NCI-H82 treated with DMSO at 0.1 percent for 48 hours (cell line): ENCODE measurements around the gene FKBP7.
"Not testable (repeated sequence)": the region's sequence is repeated elsewhere in the genome, so short reads cannot be mapped to it uniquely, and the experiment has no call there.

Source experiments
- DNase-seq: peaks from one replicate; lab custom pipeline; 2025; ENCODE audit not compliant: unreplicated experiment; lab: John Stamatoyannopoulos, UW

FKBP7 gene

DNA sequence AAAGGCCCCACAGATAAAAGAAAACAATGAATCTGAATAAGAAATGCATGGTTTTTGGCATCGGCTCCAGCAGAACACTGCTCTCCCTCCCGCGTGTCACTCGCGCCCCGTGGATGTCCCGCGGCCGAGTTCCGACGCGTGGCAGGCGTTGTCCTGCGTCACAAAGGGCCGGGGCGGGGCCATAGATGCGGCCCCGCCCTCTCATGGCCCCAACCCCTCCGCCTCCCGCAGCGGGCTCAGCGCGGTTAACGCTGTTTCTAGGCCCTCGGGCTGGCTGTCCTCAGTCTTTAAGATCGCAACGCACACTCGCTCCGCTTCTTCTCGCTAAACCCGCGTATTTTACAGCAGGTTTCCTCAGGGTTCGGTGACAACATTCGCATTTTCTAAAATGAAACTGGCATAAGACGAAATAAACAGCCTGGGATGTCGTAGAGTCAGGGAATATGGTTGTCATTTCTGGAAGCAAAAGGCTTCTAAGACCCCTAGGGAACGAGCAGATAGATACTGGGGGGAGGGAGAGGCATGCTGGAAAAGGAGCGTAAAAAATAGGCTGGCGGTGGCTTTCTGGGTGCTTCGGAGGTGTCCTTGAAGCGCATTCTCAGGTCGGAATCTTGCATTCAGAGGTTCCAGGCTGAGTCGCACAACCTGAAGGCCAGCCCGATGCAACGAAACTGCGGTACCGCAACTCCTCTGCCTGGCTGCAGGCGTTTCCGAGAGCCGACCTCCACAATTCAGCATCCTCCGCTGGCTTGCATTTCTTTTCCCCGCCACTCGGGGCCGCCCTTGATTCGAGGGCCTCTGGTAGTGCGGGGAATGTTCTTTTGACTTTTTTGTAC, at the start of gene FKBP7:
FKBP7 (minus strand) TSS at position 162 of the 836 bp plus-strand sequence; CDS start at position 61, 101 bp downstream.
- peak; percentile 70 for DNase-seq

DNA sequence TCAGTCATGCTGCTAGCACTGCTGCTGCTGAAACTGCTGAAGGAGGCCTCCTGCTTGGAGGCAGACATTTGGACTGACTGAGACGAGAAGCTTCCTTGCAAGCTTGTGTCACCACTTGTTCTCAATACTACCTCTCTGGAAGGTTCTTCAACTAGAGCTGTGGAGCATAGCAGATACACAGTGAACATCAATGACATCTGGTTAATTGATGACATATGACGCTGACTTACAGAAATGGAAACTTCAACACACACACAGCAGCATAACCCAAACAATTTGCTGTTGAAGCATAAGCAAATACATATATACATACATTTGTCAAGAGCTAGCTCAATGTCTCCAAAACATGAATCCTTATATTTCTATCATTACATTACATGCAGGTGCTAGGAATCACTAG, 49.2 kb upstream of the FKBP7 start:
- no peak for DNase-seq

GRCh38 chr2:178526256-178526655, 47.9 kb upstream of the FKBP7 start:
- no peak for DNase-seq

DNA sequence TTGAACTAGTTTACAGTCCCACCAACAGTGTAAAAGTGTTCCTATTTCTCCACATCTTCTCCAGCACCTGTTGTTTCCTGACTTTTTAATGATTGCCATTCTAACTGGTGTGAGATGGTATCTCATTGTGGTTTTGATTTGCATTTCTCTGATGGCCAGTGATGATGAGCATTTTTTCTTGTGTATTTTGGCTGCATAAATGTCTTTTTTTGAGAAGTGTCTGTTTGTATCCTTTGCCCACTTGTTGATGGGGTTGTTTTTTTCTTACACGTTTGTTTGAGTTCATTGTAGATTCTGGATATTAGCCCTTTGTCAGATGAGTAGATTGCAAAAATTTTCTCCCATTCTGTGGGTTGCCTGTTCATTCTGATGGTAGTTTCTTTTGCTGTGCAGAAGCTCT, 47.1 kb upstream of the FKBP7 start:
- DNase-seq: not testable (repeated sequence)

- not testable (repeated sequence) for DNase-seq
These were observed 46.6 kb upstream of the FKBP7 start for GRCh38 chr2:178525010-178525409.

DNA sequence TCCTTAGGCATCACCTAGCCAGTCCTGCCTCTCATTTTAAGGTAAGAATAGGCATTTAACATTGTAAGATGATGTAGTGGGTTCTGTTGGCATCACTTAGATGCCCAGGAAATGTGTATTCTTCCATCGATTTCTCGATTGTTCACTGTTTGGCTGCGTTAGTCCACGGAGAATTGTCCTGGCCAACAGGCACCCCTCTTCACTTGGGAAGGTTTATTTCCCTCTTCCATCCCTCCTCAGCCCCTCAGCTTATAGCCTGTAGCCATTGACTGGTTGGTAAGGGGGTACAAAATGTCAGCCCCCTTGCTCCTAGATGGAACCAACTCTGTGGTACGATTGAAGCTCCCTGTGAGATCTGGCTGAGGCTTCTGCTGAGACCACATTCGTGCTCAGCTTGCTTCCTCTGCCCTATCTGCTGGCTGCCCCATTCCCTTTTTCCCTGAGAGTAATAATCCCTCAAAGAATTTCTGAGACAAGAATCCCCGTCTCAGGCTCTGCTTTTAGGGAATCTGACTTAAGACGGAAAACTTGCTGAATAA, 45.3 kb upstream of the FKBP7 start:
- no peak for DNase-seq

GRCh38 chr2:178522950-178523595, 44.7 kb upstream of the FKBP7 start:
- DNase-seq: no peak

GRCh38 chr2:178521304-178522150, 43.1 kb upstream of the FKBP7 start:
- no peak for DNase-seq

DNA sequence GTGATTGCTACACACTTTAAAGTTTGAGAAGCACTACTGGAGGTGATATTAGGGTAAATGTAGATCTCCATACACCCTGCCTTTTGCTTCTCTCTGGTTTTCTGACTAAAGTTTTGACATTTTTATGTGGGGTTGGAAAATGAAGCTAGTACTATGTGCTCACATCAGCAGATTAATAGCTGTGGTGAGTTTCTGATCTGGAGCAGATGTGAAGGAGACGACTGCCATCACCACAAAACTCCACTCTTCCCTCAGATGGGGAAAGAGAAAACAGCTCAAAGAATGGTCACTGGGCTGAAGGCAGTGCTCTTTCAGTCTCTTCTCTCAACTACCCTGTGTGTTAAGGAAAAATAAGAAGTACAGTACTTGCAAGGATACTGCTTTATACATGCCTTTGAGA, 39.1 kb upstream of the FKBP7 start:
- no peak for DNase-seq

- no peak for DNase-seq
These were observed 36.3 kb upstream of the FKBP7 start for GRCh38 chr2:178514664-178515063.

DNA sequence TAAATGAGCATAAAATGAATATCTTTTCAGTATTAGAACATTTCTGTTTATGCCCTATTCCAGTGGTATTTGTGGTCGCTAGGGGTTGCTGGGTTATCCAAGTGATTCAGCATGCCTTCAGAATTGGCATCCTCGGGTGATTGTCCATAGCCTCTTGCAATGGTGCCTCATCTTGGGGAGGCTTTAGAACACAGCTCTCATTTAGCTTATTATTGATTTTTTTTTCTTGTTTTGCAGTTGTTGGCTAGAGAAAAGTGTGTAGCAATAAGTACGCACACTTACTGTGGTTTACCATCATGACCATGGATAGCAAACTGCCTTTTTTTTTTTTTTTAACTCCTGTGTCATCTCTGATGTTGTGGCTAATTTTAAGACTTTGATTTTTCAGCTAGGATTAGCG, 35.5 kb upstream of the FKBP7 start:
- no peak for DNase-seq

DNA sequence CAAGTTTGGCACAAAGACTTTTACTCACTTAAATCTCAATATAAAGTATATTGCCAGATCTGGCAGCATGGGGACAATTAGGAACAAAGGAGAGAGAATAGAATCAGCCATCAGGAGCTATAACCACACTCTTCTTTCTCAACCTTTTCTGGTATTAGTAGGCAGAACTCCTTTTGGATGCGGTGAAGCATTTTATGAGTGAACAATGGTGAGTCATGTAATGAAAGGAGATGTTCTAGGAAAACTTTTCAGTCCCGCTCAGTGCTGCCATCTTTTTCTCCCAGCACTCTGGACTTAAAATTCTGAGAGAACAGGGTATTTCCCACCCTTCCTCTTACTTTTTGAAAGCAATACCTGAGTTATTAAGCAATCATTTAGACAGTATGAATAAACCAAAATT, 34.1 kb upstream of the FKBP7 start:
- no peak for DNase-seq

- DNase-seq: no peak
These were observed 32.0 kb upstream of the FKBP7 start for GRCh38 chr2:178510384-178510783.

GRCh38 chr2:178508646-178509045, 30.2 kb upstream of the FKBP7 start:
- DNase-seq: no peak

DNA sequence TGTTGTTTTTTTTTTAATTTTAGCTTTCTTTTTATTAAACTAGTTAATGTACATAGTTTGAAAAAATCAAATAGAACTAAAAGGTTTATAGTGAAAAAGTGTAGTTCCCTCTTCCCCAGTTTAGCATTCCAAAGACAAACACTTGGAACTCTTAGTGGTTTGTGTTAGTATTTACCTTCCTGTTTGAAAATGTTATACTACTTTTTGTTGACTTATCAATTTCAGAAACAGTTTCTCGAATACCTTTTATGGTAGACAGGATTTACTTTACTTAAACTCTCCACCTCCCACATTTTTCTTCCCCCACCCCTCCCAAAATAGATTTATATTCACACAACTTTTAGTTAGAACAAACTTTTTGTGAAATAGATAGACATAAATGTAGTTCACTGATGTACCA, 28.5 kb upstream of the FKBP7 start:
- DNase-seq: no peak

GRCh38 chr2:178506524-178506923, 28.1 kb upstream of the FKBP7 start:
- no peak for DNase-seq

DNA sequence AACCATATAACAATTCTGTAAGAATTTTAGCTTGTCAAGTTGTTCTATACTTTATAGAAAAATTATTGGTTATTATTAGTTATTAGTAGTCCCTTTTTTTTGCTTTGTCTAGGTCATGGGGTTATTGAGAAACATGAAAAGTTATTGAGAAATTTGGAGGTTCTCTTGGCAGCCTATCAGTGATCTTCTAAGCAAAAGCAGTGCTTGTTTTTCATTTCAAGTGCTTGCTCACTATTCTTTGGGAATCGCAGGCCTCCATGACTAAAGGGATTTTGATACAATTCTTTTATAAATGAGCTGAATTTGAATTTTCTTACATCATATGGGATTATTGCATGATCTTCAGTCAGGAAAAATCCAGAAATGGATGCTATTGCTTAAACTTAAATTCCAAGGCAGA, 27.7 kb upstream of the FKBP7 start:
- DNase-seq: no peak

DNA sequence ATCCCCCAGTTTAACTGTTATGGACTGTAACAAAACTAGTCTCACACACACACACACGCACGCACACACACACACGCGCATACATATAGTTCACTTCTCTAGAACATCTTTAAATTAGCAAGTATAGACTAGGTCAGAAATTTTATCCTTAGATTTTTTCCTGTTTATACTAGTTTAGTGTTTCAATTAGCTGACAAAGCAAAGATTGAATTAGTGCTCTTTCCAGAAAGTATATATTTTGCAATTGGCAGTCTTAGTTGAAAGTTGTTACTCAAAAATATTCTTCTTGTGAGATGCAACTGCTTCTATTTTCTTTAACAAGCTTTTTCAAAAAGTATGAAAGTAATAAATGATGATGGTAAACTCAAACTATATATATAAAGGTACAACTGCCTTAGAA, 24.4 kb upstream of the FKBP7 start:
- DNase-seq: no peak

GRCh38 chr2:178499640-178500039, 21.2 kb upstream of the FKBP7 start:
- DNase-seq: no peak

GRCh38 chr2:178498137-178498536, 19.7 kb upstream of the FKBP7 start:
- DNase-seq: no peak

DNA sequence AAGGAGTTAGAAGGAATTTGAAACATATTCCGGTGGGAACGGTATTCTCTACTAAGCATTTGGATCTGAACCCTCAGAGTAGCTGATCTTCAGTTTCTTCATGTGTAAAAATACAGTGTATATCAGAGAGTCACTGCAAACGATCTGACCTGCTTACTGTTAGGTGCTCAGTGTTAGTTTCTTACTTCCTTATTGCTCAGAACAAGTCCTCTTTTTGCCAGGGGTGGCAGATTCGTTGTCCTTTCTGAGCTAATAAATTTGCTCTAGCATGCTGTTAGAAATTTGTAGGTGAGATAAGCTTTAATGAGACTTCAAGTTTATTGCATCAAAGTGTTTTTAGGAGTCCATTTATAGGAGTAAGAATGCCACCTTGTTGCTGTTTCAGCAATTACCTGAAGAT, 17.6 kb upstream of the FKBP7 start:
- no peak for DNase-seq
